A549 (cell line): ENCODE results near the gene TAB3. TPM values are rescaled to one million over a fixed set of nuclear protein-coding genes. Genes with fewer than 3 reads are reported as not detected.

Source experiments
- ATAC-seq, 2 experiments: fragments of 200-7000 bp in 1 of 2; fragments of >200 bp in 1 of 2; cut with Nextera tagmentation in 1 of 2; cut with Tn5 transposase in 1 of 2; 3 replicates each; pipeline versions ENCODE4 v1.8.0 to v1.9.1; 2018 to 2020; ENCODE audit warnings: mild to moderate bottlenecking in 1 of 2, moderate library complexity in 1 of 2
- CTCF ChIA-PET: fragments of 300-600 bp; sonication (Branson Sonifier 250); formaldehyde crosslinking; extraction: SDS; loops from one replicate; lab custom pipeline; 2021; ENCODE audit warnings: antibody characterized with exemption, inconsistent platforms; lab: Yijun Ruan, JAX
- POLR2A ChIA-PET: fragments of 350-600 bp; formaldehyde crosslinking; extraction: SDS; loops from one replicate; lab custom pipeline; 2021; ENCODE audit warnings: antibody characterized with exemption, inconsistent platforms; lab: Yijun Ruan, JAX
- DNase-seq, 2 experiments: peaks; one replicate each; pipeline versions ENCODE4 v3.0.0 to v3.0.0-alpha.2; 2011 to 2016; ENCODE audit warnings: low read depth in 1 of 2, low spot score in 1 of 2
- FAIRE-seq: peaks from 2 replicates; lab custom pipeline; 2011; peaks lifted over from hg19 to GRCh38; lab: Jason Lieb, UNC
- H3K27ac ChIP-seq, 2 experiments: fragments of >200 bp; sonication (Bioruptor Twin); formaldehyde crosslinking; 3 replicates each; pipeline ENCODE4 v1.5.1; 2016 to 2017
- H3K4me1 ChIP-seq: fragments of >200 bp; sonication (Bioruptor Twin); formaldehyde crosslinking; 3 replicates; pipeline ENCODE4 v1.6.1; 2016
- H3K4me2 ChIP-seq: fragments of >200 bp; sonication (Bioruptor Twin); formaldehyde crosslinking; 3 replicates; pipeline ENCODE4 v1.6.1; 2016
- H3K4me3 ChIP-seq: fragments of >200 bp; sonication (Bioruptor Twin); formaldehyde crosslinking; 3 replicates; pipeline ENCODE4 v1.5.1; 2016
- H3K9me3 ChIP-seq: fragments of >200 bp; sonication (Bioruptor Twin); formaldehyde crosslinking; 3 replicates; pipeline ENCODE4 v1.6.1; 2016
- ESRRA ChIP-seq: fragments of 150-350 bp; IDR thresholded peaks from 2 replicates; pipeline ENCODE4 v1.6.1; 2014; ENCODE audit warnings: mild to moderate bottlenecking, low read length, borderline replicate concordance
- FOSL2 ChIP-seq, 2 experiments: fragments of 450-650 bp in 1 of 2; fragments of >200 bp in 1 of 2; sonication (Bioruptor Twin) in 1 of 2; formaldehyde crosslinking; IDR thresholded peaks; 2 replicates each; pipeline versions ENCODE4 v1.5.0 to v1.6.1; 2016 to 2020; ENCODE audit warnings: mild to moderate bottlenecking in 1 of 2, moderate library complexity in 1 of 2
- HEYL ChIP-seq: fragments of 250-450 bp; sonication (Bioruptor Pico); IDR thresholded peaks from 2 replicates; pipeline ENCODE4 v1.8.0; 2021; ENCODE audit warnings: mild to moderate bottlenecking, moderate library complexity
- HOXB5 ChIP-seq: fragments of 250-450 bp; sonication (Bioruptor Pico); IDR thresholded peaks from 2 replicates; pipeline ENCODE4 v1.5.0; 2020; ENCODE audit warnings: mild to moderate bottlenecking, moderate library complexity
- POLR2A ChIP-seq: IDR thresholded peaks from 2 replicates; pipeline ENCODE4 v1.6.1; 2012; ENCODE audit warnings: mild to moderate bottlenecking, low read length
- RARB ChIP-seq: fragments of 250-450 bp; sonication (Bioruptor Pico); IDR thresholded peaks from 2 replicates; pipeline ENCODE4 v1.8.0; 2021; ENCODE audit warnings: mild to moderate bottlenecking, moderate library complexity
- WGBS: methylation state at CpG from one replicate; pipeline ENCODE4 v1.1.6; 2017; ENCODE audit errors: missing lambda C conversion rate; 5-methylcytosine and 5-hydroxymethylcytosine counted together
- polyA plus RNA-seq, 4 experiments: library from polyadenylated mRNA; depleted of rRNA in 3 of 4; stranded (reverse); fragments of >200 nt; fragmentation: RNase III in 1 of 4; extraction: RNeasy Plus Mini Kit Qiagen cat#74134 plus additional on column Dnase treatment in 1 of 4; gene quantifications; 2 replicates in 3 of 4; 3 replicates in 1 of 4; pipeline ENCODE4 v1.2.3, GENCODE V29; 2011 to 2017
- TF ChIP-seq, protein P1 (sequence below): fragments of 250-450 bp; sonication (Bioruptor Pico); IDR thresholded peaks from 2 replicates; pipeline ENCODE4 v1.5.0; 2020; ENCODE audit warnings: low read depth, mild to moderate bottlenecking, moderate library complexity
- TF ChIP-seq, protein P2 (sequence below): fragments of 200-600 bp; sonication (generic); IDR thresholded peaks from 2 replicates; pipeline ENCODE4 v1.6.1; 2016; ENCODE audit warnings: antibody characterized with exemption, mild to moderate bottlenecking, moderate library complexity
- TF ChIP-seq, protein P3 (sequence below): fragments of >200 bp; sonication (Bioruptor Twin); formaldehyde crosslinking; IDR thresholded peaks from 3 replicates; pipeline ENCODE4 v1.5.1; 2016
- TF ChIP-seq, protein P4 (sequence below): IDR thresholded peaks from 2 replicates; pipeline ENCODE4 v1.6.1; 2012

The TAB3 gene
- polyA plus RNA-seq, 2 of the 4 experiments (the other 2 are of a cell fraction): 11.2 to 18.6 TPM

DNA sequence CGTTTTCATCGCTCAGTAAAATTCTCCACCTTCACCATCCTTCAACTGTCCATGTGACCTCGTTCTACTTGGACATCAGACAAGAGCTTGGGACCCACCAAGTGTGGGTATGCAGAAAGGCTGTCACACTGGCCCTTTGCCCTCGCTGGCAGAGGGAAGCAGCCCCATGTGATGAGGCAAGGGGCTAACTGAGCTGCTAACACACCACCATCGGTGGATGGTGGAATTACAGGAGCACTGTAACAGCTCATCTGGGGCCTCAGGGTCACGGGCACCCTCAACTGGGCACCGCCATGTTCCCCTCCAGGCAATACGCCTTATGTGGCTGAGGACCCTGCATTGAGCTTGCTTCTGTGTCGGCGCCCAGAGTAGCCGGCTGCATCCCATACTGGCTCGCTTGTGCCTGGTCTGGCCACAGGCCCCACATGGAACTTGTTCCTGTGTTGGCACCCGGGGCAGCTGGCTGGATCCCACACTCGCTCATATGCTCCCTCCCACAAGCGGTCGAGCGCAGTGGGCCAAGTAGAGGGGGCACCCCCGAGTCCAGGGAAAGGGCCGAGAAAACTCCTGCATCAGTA lies 109.5 kb downstream of the TAB3 start:
- ChIA-PET CTCF (no interaction called here), POLR2A (no interaction called here)
- DNase-seq (no peak), ATAC-seq (0 out of 6 replicates have a peak, but pooled peaks of 1 of the 2 experiments have one; percentile 44), FAIRE-seq (no peak)
- TF ChIP-seq RARB: no peak
- no peak for TF ChIP-seq ESRRA
- TF ChIP-seq, protein P1, sequence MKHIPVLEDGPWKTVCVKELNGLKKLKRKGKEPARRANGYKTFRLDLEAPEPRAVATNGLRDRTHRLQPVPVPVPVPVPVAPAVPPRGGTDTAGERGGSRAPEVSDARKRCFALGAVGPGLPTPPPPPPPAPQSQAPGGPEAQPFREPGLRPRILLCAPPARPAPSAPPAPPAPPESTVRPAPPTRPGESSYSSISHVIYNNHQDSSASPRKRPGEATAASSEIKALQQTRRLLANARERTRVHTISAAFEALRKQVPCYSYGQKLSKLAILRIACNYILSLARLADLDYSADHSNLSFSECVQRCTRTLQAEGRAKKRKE: no peak
- H3K4me1 ChIP-seq: no peaks in the 10 kb centered on the region
- no peaks in the 10 kb centered on the region for H3K9me3 ChIP-seq
- H3K4me3 ChIP-seq: no peak overlapping the region
- 37% methylated on average over 13 of the region's 19 CpGs for WGBS
- no peak overlapping the region for H3K4me2 ChIP-seq
- H3K27ac ChIP-seq: no peak overlapping the region

DNA sequence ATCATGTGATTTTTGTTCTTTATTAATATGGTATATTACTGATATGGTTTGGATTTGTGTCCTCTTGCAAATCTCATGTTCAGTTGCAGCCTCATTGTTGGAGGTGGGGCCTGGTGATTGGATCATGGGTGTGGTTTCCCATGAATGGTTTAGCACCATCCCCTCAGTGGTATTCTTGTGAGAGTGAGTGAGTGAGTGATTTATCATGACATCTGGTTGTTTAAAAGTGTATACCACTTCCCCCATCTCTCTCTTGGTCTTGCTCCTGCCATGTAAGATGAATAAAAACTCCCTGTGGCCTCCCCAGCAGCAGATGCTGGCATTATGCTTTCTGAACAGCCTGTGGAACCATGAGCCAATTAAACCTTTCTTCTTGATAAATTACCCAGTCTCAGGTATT lies 111.5 kb downstream of the TAB3 start:
- H3K4me1 ChIP-seq: no peaks in the 10 kb centered on the region
- H3K4me2 ChIP-seq: no peak overlapping the region
- no peak overlapping the region for H3K27ac ChIP-seq
- ChIA-PET CTCF (no interaction called here), POLR2A (no interaction called here)
- FAIRE-seq (no peak), DNase-seq (no peak), ATAC-seq (no peak)
- TF ChIP-seq, protein P2, sequence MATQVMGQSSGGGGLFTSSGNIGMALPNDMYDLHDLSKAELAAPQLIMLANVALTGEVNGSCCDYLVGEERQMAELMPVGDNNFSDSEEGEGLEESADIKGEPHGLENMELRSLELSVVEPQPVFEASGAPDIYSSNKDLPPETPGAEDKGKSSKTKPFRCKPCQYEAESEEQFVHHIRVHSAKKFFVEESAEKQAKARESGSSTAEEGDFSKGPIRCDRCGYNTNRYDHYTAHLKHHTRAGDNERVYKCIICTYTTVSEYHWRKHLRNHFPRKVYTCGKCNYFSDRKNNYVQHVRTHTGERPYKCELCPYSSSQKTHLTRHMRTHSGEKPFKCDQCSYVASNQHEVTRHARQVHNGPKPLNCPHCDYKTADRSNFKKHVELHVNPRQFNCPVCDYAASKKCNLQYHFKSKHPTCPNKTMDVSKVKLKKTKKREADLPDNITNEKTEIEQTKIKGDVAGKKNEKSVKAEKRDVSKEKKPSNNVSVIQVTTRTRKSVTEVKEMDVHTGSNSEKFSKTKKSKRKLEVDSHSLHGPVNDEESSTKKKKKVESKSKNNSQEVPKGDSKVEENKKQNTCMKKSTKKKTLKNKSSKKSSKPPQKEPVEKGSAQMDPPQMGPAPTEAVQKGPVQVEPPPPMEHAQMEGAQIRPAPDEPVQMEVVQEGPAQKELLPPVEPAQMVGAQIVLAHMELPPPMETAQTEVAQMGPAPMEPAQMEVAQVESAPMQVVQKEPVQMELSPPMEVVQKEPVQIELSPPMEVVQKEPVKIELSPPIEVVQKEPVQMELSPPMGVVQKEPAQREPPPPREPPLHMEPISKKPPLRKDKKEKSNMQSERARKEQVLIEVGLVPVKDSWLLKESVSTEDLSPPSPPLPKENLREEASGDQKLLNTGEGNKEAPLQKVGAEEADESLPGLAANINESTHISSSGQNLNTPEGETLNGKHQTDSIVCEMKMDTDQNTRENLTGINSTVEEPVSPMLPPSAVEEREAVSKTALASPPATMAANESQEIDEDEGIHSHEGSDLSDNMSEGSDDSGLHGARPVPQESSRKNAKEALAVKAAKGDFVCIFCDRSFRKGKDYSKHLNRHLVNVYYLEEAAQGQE: no peak
- TF ChIP-seq HEYL (CRISPR knock-in tag) (no peak), POLR2A (no peak), HOXB5 (CRISPR knock-in tag) (no peak), FOSL2 (IDR thresholded peaks at IDR 0.05) (no peak), FOSL2 (CRISPR knock-in tag; IDR thresholded peaks at IDR 0.05) (no peak)
- TF ChIP-seq, protein P3, sequence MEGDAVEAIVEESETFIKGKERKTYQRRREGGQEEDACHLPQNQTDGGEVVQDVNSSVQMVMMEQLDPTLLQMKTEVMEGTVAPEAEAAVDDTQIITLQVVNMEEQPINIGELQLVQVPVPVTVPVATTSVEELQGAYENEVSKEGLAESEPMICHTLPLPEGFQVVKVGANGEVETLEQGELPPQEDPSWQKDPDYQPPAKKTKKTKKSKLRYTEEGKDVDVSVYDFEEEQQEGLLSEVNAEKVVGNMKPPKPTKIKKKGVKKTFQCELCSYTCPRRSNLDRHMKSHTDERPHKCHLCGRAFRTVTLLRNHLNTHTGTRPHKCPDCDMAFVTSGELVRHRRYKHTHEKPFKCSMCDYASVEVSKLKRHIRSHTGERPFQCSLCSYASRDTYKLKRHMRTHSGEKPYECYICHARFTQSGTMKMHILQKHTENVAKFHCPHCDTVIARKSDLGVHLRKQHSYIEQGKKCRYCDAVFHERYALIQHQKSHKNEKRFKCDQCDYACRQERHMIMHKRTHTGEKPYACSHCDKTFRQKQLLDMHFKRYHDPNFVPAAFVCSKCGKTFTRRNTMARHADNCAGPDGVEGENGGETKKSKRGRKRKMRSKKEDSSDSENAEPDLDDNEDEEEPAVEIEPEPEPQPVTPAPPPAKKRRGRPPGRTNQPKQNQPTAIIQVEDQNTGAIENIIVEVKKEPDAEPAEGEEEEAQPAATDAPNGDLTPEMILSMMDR: no peak
- TF ChIP-seq, protein P4, sequence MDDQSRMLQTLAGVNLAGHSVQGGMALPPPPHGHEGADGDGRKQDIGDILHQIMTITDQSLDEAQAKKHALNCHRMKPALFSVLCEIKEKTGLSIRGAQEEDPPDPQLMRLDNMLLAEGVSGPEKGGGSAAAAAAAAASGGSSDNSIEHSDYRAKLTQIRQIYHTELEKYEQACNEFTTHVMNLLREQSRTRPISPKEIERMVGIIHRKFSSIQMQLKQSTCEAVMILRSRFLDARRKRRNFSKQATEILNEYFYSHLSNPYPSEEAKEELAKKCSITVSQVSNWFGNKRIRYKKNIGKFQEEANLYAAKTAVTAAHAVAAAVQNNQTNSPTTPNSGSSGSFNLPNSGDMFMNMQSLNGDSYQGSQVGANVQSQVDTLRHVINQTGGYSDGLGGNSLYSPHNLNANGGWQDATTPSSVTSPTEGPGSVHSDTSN: no peak
- H3K9me3 ChIP-seq: no peaks in the 10 kb centered on the region
- no peak overlapping the region for H3K4me3 ChIP-seq

Other genes starting within 250 kb of the TAB3 start
- 5.1 and 7.1 TPM in 2 replicates for gene GK, start 235.8 kb downstream of the TAB3 start, polyA plus RNA-seq (2011; rRNA removed)
- 1.3 to 1.5 TPM (median 1.4 TPM) in 3 replicates for gene GK, start 235.8 kb downstream of the TAB3 start, polyA plus RNA-seq (2017; fragmentation: RNase III; extraction: RNeasy Plus Mini Kit Qiagen cat#74134 plus additional on column Dnase treatment)
- gene FTHL17, start 182.8 kb upstream of the TAB3 start, polyA plus RNA-seq (2011; rRNA removed): not detected in 2 replicates
- gene FTHL17, start 182.8 kb upstream of the TAB3 start, polyA plus RNA-seq (2017; fragmentation: RNase III; extraction: RNeasy Plus Mini Kit Qiagen cat#74134 plus additional on column Dnase treatment): not detected in 3 replicates